Neural cell (in vitro differentiated cells): ENCODE data around the gene GALP. TPM values are rescaled to one million over a fixed set of nuclear protein-coding genes. Genes with fewer than 3 reads are reported as not detected.

Experiments
- H2AFZ ChIP-seq: fragments of 200-600, 300-800 bp; sonication (generic), shearing (Covaris generic); 2 replicates; pipeline ENCODE4 v1.6.0; 2014; ENCODE audit warnings: low read depth, mild to moderate bottlenecking, antibody characterized with exemption, low read length, moderate library complexity
- H3F3A ChIP-seq: fragments of 200-600 bp; shearing (Covaris generic); 2 replicates; pipeline ENCODE4 v1.6.1; 2016; ENCODE audit warnings: mild to moderate bottlenecking, moderate library complexity, mixed read lengths, antibody characterized with exemption, low read length; ENCODE audit not compliant: insufficient read depth, poor library complexity, severe bottlenecking
- H3K27ac ChIP-seq: fragments of 200-600, 300-800 bp; sonication (generic), shearing (Covaris generic); 2 replicates; pipeline ENCODE4 v1.5.1; 2014; ENCODE audit warnings: mild to moderate bottlenecking, low read length, moderate library complexity
- H3K27me3 ChIP-seq: fragments of 300-800, 200-600 bp; sonication (generic), shearing (Covaris generic); 2 replicates; pipeline ENCODE4 v1.6.0; 2014; ENCODE audit warnings: mild to moderate bottlenecking, low read depth, low read length, moderate library complexity; ENCODE audit not compliant: insufficient read depth
- H3K36me3 ChIP-seq: fragments of 300-800, 200-600 bp; sonication (generic), shearing (Covaris generic); 2 replicates; pipeline ENCODE4 v1.5.1; 2014; ENCODE audit warnings: mild to moderate bottlenecking, antibody characterized with exemption, low read length, moderate library complexity; ENCODE audit not compliant: insufficient read depth
- H3K4me2 ChIP-seq: fragments of 300-800, 200-600 bp; sonication (generic), shearing (Covaris generic); 2 replicates; pipeline ENCODE4 v1.6.0; 2014; ENCODE audit warnings: mild to moderate bottlenecking, low read length
- H3K4me3 ChIP-seq: fragments of 300-800, 200-600 bp; sonication (generic), shearing (Covaris generic); 2 replicates; pipeline ENCODE4 v1.5.1; 2014; ENCODE audit warnings: mild to moderate bottlenecking, low read length, moderate library complexity
- H3K79me2 ChIP-seq: fragments of 200-600 bp; shearing (Covaris generic); replicated peaks from 2 replicates; pipeline ENCODE4 v1.6.0; 2014; ENCODE audit warnings: mild to moderate bottlenecking, low read length, moderate library complexity; ENCODE audit not compliant: insufficient read depth
- H3K9ac ChIP-seq: fragments of 300-800, 200-600 bp; sonication (generic), shearing (Covaris generic); 2 replicates; pipeline ENCODE4 v1.6.1; 2016; ENCODE audit warnings: mild to moderate bottlenecking, low read length, mixed read lengths
- H3K9me2 ChIP-seq: fragments of 200-600 bp; shearing (Covaris generic); 2 replicates; pipeline ENCODE4 v1.6.1; 2016; ENCODE audit warnings: mild to moderate bottlenecking, low read length, mixed read lengths; ENCODE audit not compliant: insufficient read depth
- H3K9me3 ChIP-seq: fragments of 200-600, 300-800 bp; sonication (generic), shearing (Covaris generic); 2 replicates; pipeline ENCODE4 v1.6.1; 2016; ENCODE audit warnings: mild to moderate bottlenecking, mixed run types, low read length, moderate library complexity, mixed read lengths
- H4K20me1 ChIP-seq: fragments of 200-600 bp; shearing (Covaris generic); 2 replicates; pipeline ENCODE4 v1.6.1; 2016; ENCODE audit warnings: mild to moderate bottlenecking, mixed run types; ENCODE audit not compliant: insufficient read depth
- EP300 ChIP-seq: fragments of 450-650 bp; conservative IDR thresholded peaks from 2 replicates; pipeline ENCODE4 v1.6.1; 2014; ENCODE audit warnings: antibody characterized with exemption, mild to moderate bottlenecking, moderate library complexity; ENCODE audit not compliant: poor library complexity, severe bottlenecking
- EZH2 ChIP-seq: fragments of 200-600, 300-800 bp; shearing (Covaris generic), sonication (generic); IDR thresholded peaks from 2 replicates; pipeline ENCODE4 v1.6.1; 2014; ENCODE audit warnings: antibody characterized with exemption, low read length, borderline replicate concordance, mild to moderate bottlenecking; ENCODE audit not compliant: insufficient read depth, poor library complexity, severe bottlenecking
- MXI1 ChIP-seq: fragments of 450-650 bp; conservative IDR thresholded peaks from 2 replicates; pipeline ENCODE4 v1.6.1; 2014; ENCODE audit warnings: antibody characterized with exemption, mild to moderate bottlenecking; ENCODE audit not compliant: poor library complexity, severe bottlenecking
- POLR2AphosphoS5 ChIP-seq: IDR thresholded peaks from 2 replicates; pipeline ENCODE4 v1.6.1; 2012
- RAD21 ChIP-seq: fragments of 450-650 bp; conservative IDR thresholded peaks from 2 replicates; pipeline ENCODE4 v1.6.1; 2014; ENCODE audit warnings: antibody characterized with exemption, mild to moderate bottlenecking, moderate library complexity
- SMC3 ChIP-seq: fragments of 450-650 bp; conservative IDR thresholded peaks from 2 replicates; pipeline ENCODE4 v1.6.1; 2014; ENCODE audit warnings: antibody characterized with exemption, mild to moderate bottlenecking, moderate library complexity; ENCODE audit not compliant: poor library complexity
- TAF1 ChIP-seq: IDR thresholded peaks from 2 replicates; pipeline ENCODE4 v1.6.1; 2012; ENCODE audit warnings: low read depth
- polyA plus RNA-seq: library from polyadenylated mRNA; depleted of rRNA; stranded (reverse); fragments of >200 nt; gene quantifications from 2 replicates; pipeline ENCODE4 v1.2.3, GENCODE V29; 2014
- TF ChIP-seq, protein P1 (sequence below): IDR thresholded peaks from 2 replicates; pipeline ENCODE4 v1.6.1; 2012; ENCODE audit warnings: borderline replicate concordance
- TF ChIP-seq, protein P2 (sequence below): fragments of 450-650 bp; IDR thresholded peaks from 2 replicates; pipeline ENCODE4 v1.5.1; 2014; ENCODE audit warnings: antibody characterized with exemption, mild to moderate bottlenecking, moderate library complexity; ENCODE audit not compliant: poor library complexity, severe bottlenecking

GALP gene
- polyA plus RNA-seq, 1 donor from 2014 or later = not detected

DNA sequence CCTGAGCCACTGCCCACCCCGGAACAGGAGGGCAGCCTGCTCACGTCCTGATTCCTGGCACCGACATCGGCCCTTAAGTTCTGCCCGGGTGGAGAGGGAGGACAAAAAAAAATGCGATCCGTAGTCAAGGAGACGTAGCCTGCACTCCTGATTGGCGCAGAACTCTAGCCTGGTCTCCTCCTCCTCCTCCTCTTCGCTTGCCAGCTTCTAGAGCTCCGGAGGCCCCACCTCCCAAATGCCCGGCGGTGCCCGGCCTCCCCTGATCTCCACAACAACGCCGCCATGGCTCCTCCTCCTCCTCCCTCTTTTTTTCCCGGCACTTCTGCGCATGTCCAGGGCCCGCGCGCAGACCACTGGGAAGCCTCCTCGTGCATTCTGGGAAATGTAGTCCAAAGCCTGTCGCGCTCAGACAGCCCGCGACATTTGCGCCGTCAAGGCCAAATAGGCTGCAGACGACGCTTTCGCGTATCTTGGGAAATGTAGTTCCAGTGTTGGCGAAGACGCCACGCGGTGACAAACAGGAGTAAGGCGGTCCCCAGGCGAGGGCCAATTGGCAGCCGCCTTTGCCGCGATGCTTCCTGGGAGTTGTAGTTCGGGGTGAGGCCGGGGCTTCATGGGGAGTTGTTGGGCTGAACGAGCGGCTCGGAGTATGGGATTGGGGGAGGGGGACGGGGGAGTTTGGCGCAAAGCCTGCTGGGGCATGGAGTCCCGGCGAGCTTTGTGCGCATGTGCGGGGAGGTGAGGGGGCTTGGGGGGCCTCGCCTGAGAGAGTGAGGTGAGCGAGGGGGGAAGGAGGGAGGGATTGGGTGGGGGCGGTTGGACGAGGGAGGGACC, 35.0 kb upstream of the GALP start, which contains the start of gene ZNF444:
ZNF444 (plus strand) TSS at position 705 of the 834 bp plus-strand sequence. CDS start 5,625 bp downstream, outside the sequence.
- H3K9ac ChIP-seq = peak within 1 kb of the TSS; percentile 81
- no peaks in the 10 kb centered on the region for H3K36me3 ChIP-seq
- peaks cover 14% of the 10 kb centered on the region for H3K79me2 ChIP-seq
- no peaks in the 10 kb centered on the region for H3K9me3 ChIP-seq
- no peaks in the 10 kb centered on the region for H4K20me1 ChIP-seq
- no peaks in the 10 kb centered on the region for H3K27me3 ChIP-seq
- peak within 1 kb of the TSS; percentile 72 for H3K4me3 ChIP-seq
- TF ChIP-seq RAD21 (peak; percentile 19), EZH2 (no peak), POLR2AphosphoS5 (peak; percentile 94), SMC3 (peak; percentile 31), MXI1 (peak; percentile 73), TAF1 (peak; percentile 46), EP300 (peak; percentile 78)
- TF ChIP-seq, protein P1, sequence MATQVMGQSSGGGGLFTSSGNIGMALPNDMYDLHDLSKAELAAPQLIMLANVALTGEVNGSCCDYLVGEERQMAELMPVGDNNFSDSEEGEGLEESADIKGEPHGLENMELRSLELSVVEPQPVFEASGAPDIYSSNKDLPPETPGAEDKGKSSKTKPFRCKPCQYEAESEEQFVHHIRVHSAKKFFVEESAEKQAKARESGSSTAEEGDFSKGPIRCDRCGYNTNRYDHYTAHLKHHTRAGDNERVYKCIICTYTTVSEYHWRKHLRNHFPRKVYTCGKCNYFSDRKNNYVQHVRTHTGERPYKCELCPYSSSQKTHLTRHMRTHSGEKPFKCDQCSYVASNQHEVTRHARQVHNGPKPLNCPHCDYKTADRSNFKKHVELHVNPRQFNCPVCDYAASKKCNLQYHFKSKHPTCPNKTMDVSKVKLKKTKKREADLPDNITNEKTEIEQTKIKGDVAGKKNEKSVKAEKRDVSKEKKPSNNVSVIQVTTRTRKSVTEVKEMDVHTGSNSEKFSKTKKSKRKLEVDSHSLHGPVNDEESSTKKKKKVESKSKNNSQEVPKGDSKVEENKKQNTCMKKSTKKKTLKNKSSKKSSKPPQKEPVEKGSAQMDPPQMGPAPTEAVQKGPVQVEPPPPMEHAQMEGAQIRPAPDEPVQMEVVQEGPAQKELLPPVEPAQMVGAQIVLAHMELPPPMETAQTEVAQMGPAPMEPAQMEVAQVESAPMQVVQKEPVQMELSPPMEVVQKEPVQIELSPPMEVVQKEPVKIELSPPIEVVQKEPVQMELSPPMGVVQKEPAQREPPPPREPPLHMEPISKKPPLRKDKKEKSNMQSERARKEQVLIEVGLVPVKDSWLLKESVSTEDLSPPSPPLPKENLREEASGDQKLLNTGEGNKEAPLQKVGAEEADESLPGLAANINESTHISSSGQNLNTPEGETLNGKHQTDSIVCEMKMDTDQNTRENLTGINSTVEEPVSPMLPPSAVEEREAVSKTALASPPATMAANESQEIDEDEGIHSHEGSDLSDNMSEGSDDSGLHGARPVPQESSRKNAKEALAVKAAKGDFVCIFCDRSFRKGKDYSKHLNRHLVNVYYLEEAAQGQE = peak; percentile 54
- TF ChIP-seq, protein P2, sequence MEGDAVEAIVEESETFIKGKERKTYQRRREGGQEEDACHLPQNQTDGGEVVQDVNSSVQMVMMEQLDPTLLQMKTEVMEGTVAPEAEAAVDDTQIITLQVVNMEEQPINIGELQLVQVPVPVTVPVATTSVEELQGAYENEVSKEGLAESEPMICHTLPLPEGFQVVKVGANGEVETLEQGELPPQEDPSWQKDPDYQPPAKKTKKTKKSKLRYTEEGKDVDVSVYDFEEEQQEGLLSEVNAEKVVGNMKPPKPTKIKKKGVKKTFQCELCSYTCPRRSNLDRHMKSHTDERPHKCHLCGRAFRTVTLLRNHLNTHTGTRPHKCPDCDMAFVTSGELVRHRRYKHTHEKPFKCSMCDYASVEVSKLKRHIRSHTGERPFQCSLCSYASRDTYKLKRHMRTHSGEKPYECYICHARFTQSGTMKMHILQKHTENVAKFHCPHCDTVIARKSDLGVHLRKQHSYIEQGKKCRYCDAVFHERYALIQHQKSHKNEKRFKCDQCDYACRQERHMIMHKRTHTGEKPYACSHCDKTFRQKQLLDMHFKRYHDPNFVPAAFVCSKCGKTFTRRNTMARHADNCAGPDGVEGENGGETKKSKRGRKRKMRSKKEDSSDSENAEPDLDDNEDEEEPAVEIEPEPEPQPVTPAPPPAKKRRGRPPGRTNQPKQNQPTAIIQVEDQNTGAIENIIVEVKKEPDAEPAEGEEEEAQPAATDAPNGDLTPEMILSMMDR = peak; percentile 44
- H2AFZ ChIP-seq = peak within 1 kb of the TSS; percentile 93
- H3K4me2 ChIP-seq = peak within 1 kb of the TSS; percentile 76
- no peaks in the 10 kb centered on the region for H3F3A ChIP-seq
- peak within 1 kb of the TSS; percentile 86 for H3K27ac ChIP-seq
- no peaks in the 10 kb centered on the region for H3K9me2 ChIP-seq

DNA sequence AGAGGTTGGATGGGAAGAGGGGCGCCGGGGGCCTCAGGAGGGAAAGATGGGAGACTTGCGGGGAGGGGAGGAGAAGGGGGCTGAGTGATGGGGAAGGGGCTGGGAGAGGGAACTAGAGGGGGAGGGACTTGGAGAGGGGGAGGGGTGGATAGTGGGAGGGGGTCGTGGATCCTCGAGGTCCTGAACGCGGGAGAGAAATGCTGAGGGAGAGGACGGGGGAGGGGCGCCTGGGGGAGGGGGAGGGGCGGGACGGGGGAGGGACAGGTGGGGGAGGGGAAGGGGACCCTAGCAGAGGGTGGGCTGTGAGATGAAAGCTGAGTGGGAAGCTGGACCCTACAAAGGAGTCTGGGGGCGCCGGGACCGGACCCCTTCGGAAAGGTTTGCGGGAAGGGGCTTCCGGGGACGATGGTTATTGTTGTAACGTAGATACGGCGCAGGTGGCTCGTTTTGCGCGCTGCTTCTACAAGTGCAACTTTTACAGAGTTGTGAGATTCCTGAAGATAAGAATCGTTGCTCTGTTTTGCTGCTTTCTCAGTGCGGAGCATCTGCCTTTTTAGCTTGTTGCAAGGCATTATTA, 34.3 kb upstream of the GALP start:
- Histone ChIP-seq H4K20me1 (no peaks in the 10 kb centered on the region), H3K9me2 (no peaks in the 10 kb centered on the region), H3K9me3 (no peaks in the 10 kb centered on the region), H3K4me3 (peak overlapping the region; percentile 72), H3F3A (no peaks in the 10 kb centered on the region), H3K9ac (peak overlapping the region; percentile 81), H3K36me3 (no peaks in the 10 kb centered on the region), H3K4me2 (peak overlapping the region; percentile 76), H3K27ac (peak overlapping the region; percentile 86), H3K27me3 (no peaks in the 10 kb centered on the region), H2AFZ (no peak overlapping the region), H3K79me2 (peaks cover 14% of the 10 kb centered on the region)
- TF ChIP-seq RAD21 (no peak), EZH2 (no peak), EP300 (no peak), TAF1 (no peak), MXI1 (no peak), SMC3 (no peak), POLR2AphosphoS5 (no peak)
- TF ChIP-seq, protein P1 = no peak
- TF ChIP-seq, protein P2 = no peak
